Measurements from ENCODE around the gene FAM117A.

GRCh38 chr17:49725452-49726130, 38.3 kb downstream of the FAM117A start:
- TF ChIP-seq CTCF (IDR thresholded peaks at IDR 0.05; ENCODE audit: extremely low read depth in 1 of 2, insufficient read depth in 1 of 2, low read depth in 1 of 2, low read length in 2 of 2) (no peak), POLR2AphosphoS5 (IDR thresholded peaks at IDR 0.05; ENCODE audit: insufficient read depth, low read depth, low read length) (no peak), POLR2A (IDR thresholded peaks at IDR 0.05; ENCODE audit: low read depth, low read length) (no peak)

Measured in endothelial cell of umbilical vein (primary cell).